ENCODE data around the gene FAM240A.

FAM240A gene

GRCh38 chr3:46666453-46666845 is 54.1 kb downstream of the FAM240A start:
- TF ChIP-seq TAF1 (IDR thresholded peaks at IDR 0.05; ENCODE audit: low read depth): no peak
- no peak for TF ChIP-seq FOXM1 (IDR thresholded peaks at IDR 0.05; ENCODE audit: borderline replicate concordance, low read depth)
- no peak for TF ChIP-seq RAD21 (IDR thresholded peaks at IDR 0.05; ENCODE audit: low read depth)
- no peak for TF ChIP-seq EP300 (IDR thresholded peaks at IDR 0.05; ENCODE audit: borderline replicate concordance)
- TF ChIP-seq TCF12 (IDR thresholded peaks at IDR 0.05; ENCODE audit: low read depth): no peak
- no peak for TF ChIP-seq REST (IDR thresholded peaks at IDR 0.05; ENCODE audit: low read depth)
- no peak for TF ChIP-seq ZBTB7A (IDR thresholded peaks at IDR 0.05; ENCODE audit: low read depth)
- TF ChIP-seq USF1 (IDR thresholded peaks at IDR 0.05): no peak

GRCh38 chr3:46667061-46667621 is 54.8 kb downstream of the FAM240A start:
- TF ChIP-seq TCF12 (IDR thresholded peaks at IDR 0.05; ENCODE audit: low read depth) (no peak), NFIC (IDR thresholded peaks at IDR 0.05) (no peak), FOXM1 (IDR thresholded peaks at IDR 0.05; ENCODE audit: borderline replicate concordance, low read depth) (no peak), USF1 (IDR thresholded peaks at IDR 0.05) (no peak), TAF1 (IDR thresholded peaks at IDR 0.05; ENCODE audit: low read depth) (no peak), ZBTB7A (IDR thresholded peaks at IDR 0.05; ENCODE audit: low read depth) (no peak), YY1 (IDR thresholded peaks at IDR 0.05; ENCODE audit: low read depth) (no peak), MAX (IDR thresholded peaks at IDR 0.05) (no peak), REST (IDR thresholded peaks at IDR 0.05; ENCODE audit: low read depth) (no peak)

- TF ChIP-seq RAD21 (IDR thresholded peaks at IDR 0.05; ENCODE audit: low read depth) (no peak), EP300 (IDR thresholded peaks at IDR 0.05; ENCODE audit: borderline replicate concordance) (no peak), TAF1 (IDR thresholded peaks at IDR 0.05; ENCODE audit: low read depth) (no peak), REST (IDR thresholded peaks at IDR 0.05; ENCODE audit: low read depth) (no peak), CEBPB (IDR thresholded peaks at IDR 0.05) (no peak), ZBTB7A (IDR thresholded peaks at IDR 0.05; ENCODE audit: low read depth) (no peak), TEAD4 (IDR thresholded peaks at IDR 0.05) (no peak), YY1 (IDR thresholded peaks at IDR 0.05; ENCODE audit: low read depth) (no peak), MAX (IDR thresholded peaks at IDR 0.05) (no peak), CREB1 (IDR thresholded peaks at IDR 0.05; ENCODE audit: low read depth) (no peak), TCF12 (IDR thresholded peaks at IDR 0.05; ENCODE audit: low read depth) (no peak), NFIC (IDR thresholded peaks at IDR 0.05) (no peak), USF1 (IDR thresholded peaks at IDR 0.05) (no peak), FOXM1 (IDR thresholded peaks at IDR 0.05; ENCODE audit: borderline replicate concordance, low read depth) (no peak), EGR1 (IDR thresholded peaks at IDR 0.05) (no peak)
These were observed 55.3 kb downstream of the FAM240A start for GRCh38 chr3:46667657-46668056.

- TF ChIP-seq TCF12 (IDR thresholded peaks at IDR 0.05; ENCODE audit: low read depth) (no peak), YY1 (IDR thresholded peaks at IDR 0.05; ENCODE audit: low read depth) (no peak), MAX (IDR thresholded peaks at IDR 0.05) (no peak), TEAD4 (IDR thresholded peaks at IDR 0.05) (no peak), USF1 (IDR thresholded peaks at IDR 0.05) (no peak), ZBTB7A (IDR thresholded peaks at IDR 0.05; ENCODE audit: low read depth) (no peak), EP300 (IDR thresholded peaks at IDR 0.05; ENCODE audit: borderline replicate concordance) (no peak), TAF1 (IDR thresholded peaks at IDR 0.05; ENCODE audit: low read depth) (no peak), CREB1 (IDR thresholded peaks at IDR 0.05; ENCODE audit: low read depth) (no peak), EGR1 (IDR thresholded peaks at IDR 0.05) (no peak), REST (IDR thresholded peaks at IDR 0.05; ENCODE audit: low read depth) (no peak), FOXM1 (IDR thresholded peaks at IDR 0.05; ENCODE audit: borderline replicate concordance, low read depth) (no peak), CEBPB (IDR thresholded peaks at IDR 0.05) (no peak), NFIC (IDR thresholded peaks at IDR 0.05) (no peak)
These were observed 55.8 kb downstream of the FAM240A start for GRCh38 chr3:46668116-46668515.
